NCI-H2029 (cell line): ENCODE results near the gene SVEP1.

Experiments used
- DNase-seq: peaks from one replicate; lab custom pipeline; 2025; lab: John Stamatoyannopoulos, UW

SVEP1 gene

DNA sequence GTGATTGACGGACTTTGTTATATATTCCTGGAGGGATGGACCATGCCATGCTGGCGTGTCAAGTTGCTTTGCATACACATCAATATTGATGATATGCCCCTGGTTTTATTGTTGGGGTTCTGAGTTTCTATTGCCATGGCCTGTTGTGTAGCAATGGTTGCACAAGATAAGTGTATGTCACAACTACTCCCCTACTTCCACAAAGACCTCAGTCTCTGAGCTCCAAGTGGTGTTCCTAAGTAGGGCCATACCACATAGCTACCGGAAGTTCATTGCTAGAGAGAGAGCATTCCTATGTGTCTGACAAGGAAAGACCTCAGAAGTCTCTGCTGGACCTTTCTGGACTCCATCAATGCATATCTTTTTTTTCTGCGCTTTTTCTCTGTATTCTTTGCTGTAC is 261.6 kb downstream of the SVEP1 start:
- DNase-seq = no peak

DNA sequence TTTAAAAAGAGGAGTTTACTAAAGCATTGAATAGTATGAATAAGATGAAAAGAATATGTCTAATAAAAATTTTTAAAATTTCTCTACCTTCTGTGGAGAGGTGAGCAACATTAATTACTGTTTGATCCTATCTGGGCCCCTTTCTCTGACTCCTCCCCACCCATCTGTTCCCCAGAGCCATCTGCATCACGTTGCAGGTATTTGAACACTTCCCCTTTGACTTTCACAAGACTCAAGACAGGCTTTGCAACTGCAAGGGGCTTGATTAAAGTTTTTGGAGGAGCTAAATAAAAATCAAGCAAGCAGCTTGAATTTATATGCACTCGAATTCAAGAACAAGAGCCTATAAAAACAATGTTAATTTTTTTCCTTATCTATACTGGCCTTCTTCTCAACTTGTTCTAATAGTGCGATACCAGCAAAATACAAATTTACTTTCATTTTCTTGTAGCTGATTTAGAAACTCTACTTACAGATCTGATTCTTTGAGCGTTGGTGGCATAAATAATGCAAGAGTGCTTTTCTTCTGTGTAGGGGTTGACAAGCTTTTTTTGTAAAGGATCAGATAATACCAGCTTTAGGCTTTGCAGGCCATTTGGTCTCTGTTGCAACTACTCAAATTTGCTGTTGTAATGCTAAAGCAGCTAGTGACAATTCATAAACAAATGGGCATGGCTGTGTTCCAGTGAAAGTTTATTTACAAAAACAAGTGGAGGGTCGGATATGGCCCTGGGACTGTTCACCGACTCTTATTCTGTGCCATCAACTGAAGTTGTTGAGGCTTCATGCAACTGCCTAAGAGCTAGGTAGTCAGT is 263.1 kb downstream of the SVEP1 start:
- no peak for DNase-seq
